Activated naive CD4-positive, alpha-beta T cell treated with anti-CD3 and anti-CD28 coated beads for 36 hours (primary cell): ENCODE measurements around the gene MTHFD1L. TPM values are rescaled to one million over a fixed set of nuclear protein-coding genes. Genes with fewer than 3 reads are reported as not detected.

Experiments used
- CTCF ChIA-PET: fragments of 350-600 bp; sonication (Branson Sonifier 250); formaldehyde crosslinking; loops from one replicate; lab custom pipeline; 2021; ENCODE audit warnings: antibody characterized with exemption; lab: Charles Lee
- DNase-seq: peaks from one replicate; pipeline ENCODE4 v3.0.0-alpha.2; 2020
- H3K27ac Mint-ChIP-seq: one replicate; pipeline ENCODE4 v1.8.0; 2021; ENCODE audit warnings: mild to moderate bottlenecking, mixed read lengths
- H3K27me3 Mint-ChIP-seq: one replicate; pipeline ENCODE4 v1.8.0; 2021; ENCODE audit warnings: low read depth, mixed read lengths
- H3K36me3 Mint-ChIP-seq: one replicate; pipeline ENCODE4 v1.8.0; 2021; ENCODE audit warnings: low read depth, mixed read lengths
- H3K4me1 Mint-ChIP-seq: one replicate; pipeline ENCODE4 v1.8.0; 2021; ENCODE audit warnings: low read depth, mixed read lengths
- H3K4me3 Mint-ChIP-seq: one replicate; pipeline ENCODE4 v1.8.0; 2021; ENCODE audit warnings: mild to moderate bottlenecking, moderate library complexity, mixed read lengths
- H3K9me3 Mint-ChIP-seq: one replicate; pipeline ENCODE4 v1.8.0; 2021; ENCODE audit warnings: mixed read lengths
- intact Hi-C: fragments of 100-400 bp; cut with micrococcal nuclease; formaldehyde crosslinking; loops from one replicate; pipeline ENCODE4 v1.15.1; 2023
- total RNA-seq, 2 experiments: library from RNA; stranded (reverse); gene quantifications; one replicate each; pipeline ENCODE4 v1.2.3, GENCODE V29; 2021

Gene MTHFD1L
- total RNA-seq, 2 experiments from 2014 or later, result 181 to 194 TPM

- CTCF ChIA-PET, result interaction anchor here (0.6 to 1.0 kb wide), 3 partner anchors 14 to 20 kb away, joined by 4 to 5 read pairs (median 4); no protein-coding TSS in a partner anchor
- no peaks in the 10 kb centered on the region for H3K27me3 Mint-ChIP-seq
- H3K27ac Mint-ChIP-seq, result no peak overlapping the region
- peaks cover 54% of the 10 kb centered on the region for H3K36me3 Mint-ChIP-seq
- no peaks in the 10 kb centered on the region for H3K4me1 Mint-ChIP-seq
- H3K9me3 Mint-ChIP-seq, result no peaks in the 10 kb centered on the region
- no peak for DNase-seq
- intact Hi-C loops, result no loop called here
- H3K4me3 Mint-ChIP-seq, result no peak overlapping the region
Observed at GRCh38 chr6:150906641-150907326, 41.3 kb downstream of the MTHFD1L start.

GRCh38 chr6:150907383-150907782 is 41.9 kb downstream of the MTHFD1L start:
- Mint-ChIP-seq H3K27ac (no peak overlapping the region), H3K27me3 (no peaks in the 10 kb centered on the region), H3K9me3 (no peaks in the 10 kb centered on the region), H3K4me3 (no peak overlapping the region), H3K4me1 (no peaks in the 10 kb centered on the region), H3K36me3 (peaks cover 56% of the 10 kb centered on the region)
- CTCF ChIA-PET, result interaction anchor here (0.6 to 1.0 kb wide), 2 partner anchors 14 to 20 kb away, joined by 4 read pairs; no protein-coding TSS in a partner anchor
- intact Hi-C loops, result no loop called here
- DNase-seq, result no peak

- Mint-ChIP-seq H3K27ac (no peak overlapping the region), H3K4me1 (no peaks in the 10 kb centered on the region), H3K36me3 (peaks cover 55% of the 10 kb centered on the region), H3K9me3 (no peaks in the 10 kb centered on the region), H3K4me3 (no peak overlapping the region), H3K27me3 (no peaks in the 10 kb centered on the region)
- intact Hi-C loops, result no loop called here
- CTCF ChIA-PET, result interaction anchor here (0.6 to 1.0 kb wide), 2 partner anchors 17 to 415 kb away, joined by 3 to 4 read pairs; no protein-coding TSS in a partner anchor
- DNase-seq, result no peak
Observed at GRCh38 chr6:150908901-150909300, 43.4 kb downstream of the MTHFD1L start.

- no peaks in the 10 kb centered on the region for H3K27me3 Mint-ChIP-seq
- intact Hi-C loops, result no loop called here
- no peak overlapping the region for H3K4me3 Mint-ChIP-seq
- H3K9me3 Mint-ChIP-seq, result no peaks in the 10 kb centered on the region
- CTCF ChIA-PET, result interaction anchor here (0.6 to 0.7 kb wide), 2 partner anchors 62 to 1033 kb away, joined by 3 read pairs; no protein-coding TSS in a partner anchor
- H3K36me3 Mint-ChIP-seq, result peaks cover 50% of the 10 kb centered on the region
- DNase-seq, result no peak
- H3K27ac Mint-ChIP-seq, result no peak overlapping the region
- H3K4me1 Mint-ChIP-seq, result no peaks in the 10 kb centered on the region
Observed at GRCh38 chr6:150910561-150910960, 45.1 kb downstream of the MTHFD1L start.

- DNase-seq, result no peak
- intact Hi-C loops, result no loop called here
- Mint-ChIP-seq H3K36me3 (peaks cover 53% of the 10 kb centered on the region), H3K27me3 (no peaks in the 10 kb centered on the region), H3K4me3 (no peak overlapping the region), H3K27ac (no peak overlapping the region), H3K4me1 (no peaks in the 10 kb centered on the region), H3K9me3 (no peaks in the 10 kb centered on the region)
- CTCF ChIA-PET, result interaction anchor here (0.8 to 1.2 kb wide), 2 partner anchors 25 to 411 kb away, joined by 3 to 6 read pairs; no protein-coding TSS in a partner anchor
Observed at GRCh38 chr6:150914372-150914771, 48.9 kb downstream of the MTHFD1L start.

- Mint-ChIP-seq H3K36me3 (peaks cover 53% of the 10 kb centered on the region), H3K27me3 (no peaks in the 10 kb centered on the region), H3K4me1 (no peaks in the 10 kb centered on the region), H3K4me3 (no peak overlapping the region), H3K27ac (no peak overlapping the region), H3K9me3 (no peaks in the 10 kb centered on the region)
- CTCF ChIA-PET, result interaction anchor here (0.8 to 1.9 kb wide), 3 partner anchors 23 to 410 kb away, joined by 3 to 7 read pairs (median 6); no protein-coding TSS in a partner anchor
- intact Hi-C loops, result no loop called here
- no peak for DNase-seq
Observed at GRCh38 chr6:150915131-150915879, 49.8 kb downstream of the MTHFD1L start.

- Mint-ChIP-seq H3K9me3 (no peaks in the 10 kb centered on the region), H3K4me3 (no peak overlapping the region), H3K4me1 (no peaks in the 10 kb centered on the region), H3K36me3 (peaks cover 47% of the 10 kb centered on the region), H3K27me3 (no peaks in the 10 kb centered on the region), H3K27ac (no peak overlapping the region)
- no peak for DNase-seq
- intact Hi-C loops, result no loop called here
- CTCF ChIA-PET, result interaction anchor here (1.9 kb wide), 1 partner anchor 24 kb away, joined by 7 read pairs; no protein-coding TSS in a partner anchor
Observed at GRCh38 chr6:150915880-150916265, 50.4 kb downstream of the MTHFD1L start.

- no peak overlapping the region for H3K4me3 Mint-ChIP-seq
- no peaks in the 10 kb centered on the region for H3K9me3 Mint-ChIP-seq
- peaks cover 48% of the 10 kb centered on the region for H3K36me3 Mint-ChIP-seq
- H3K4me1 Mint-ChIP-seq, result no peaks in the 10 kb centered on the region
- H3K27ac Mint-ChIP-seq, result no peak overlapping the region
- CTCF ChIA-PET, result no interaction called here
- no peak for DNase-seq
- no peaks in the 10 kb centered on the region for H3K27me3 Mint-ChIP-seq
- intact Hi-C loops, result no loop called here
Observed at GRCh38 chr6:150919938-150920337, 54.4 kb downstream of the MTHFD1L start.

- intact Hi-C loops, result no loop called here
- no peak overlapping the region for H3K27ac Mint-ChIP-seq
- CTCF ChIA-PET, result interaction anchor here (0.5 kb wide), 1 partner anchor 76 kb away, joined by 3 read pairs; no protein-coding TSS in a partner anchor
- peaks cover 59% of the 10 kb centered on the region for H3K36me3 Mint-ChIP-seq
- H3K4me3 Mint-ChIP-seq, result no peak overlapping the region
- no peak for DNase-seq
- H3K4me1 Mint-ChIP-seq, result no peaks in the 10 kb centered on the region
- H3K27me3 Mint-ChIP-seq, result no peaks in the 10 kb centered on the region
- no peaks in the 10 kb centered on the region for H3K9me3 Mint-ChIP-seq
Observed at GRCh38 chr6:150922137-150922536, 56.6 kb downstream of the MTHFD1L start.

GRCh38 chr6:150924808-150925589 is 59.5 kb downstream of the MTHFD1L start:
- H3K9me3 Mint-ChIP-seq, result no peaks in the 10 kb centered on the region
- CTCF ChIA-PET, result no interaction called here
- no peak overlapping the region for H3K4me3 Mint-ChIP-seq
- H3K4me1 Mint-ChIP-seq, result no peaks in the 10 kb centered on the region
- H3K36me3 Mint-ChIP-seq, result peaks cover 51% of the 10 kb centered on the region
- DNase-seq, result no peak
- no peaks in the 10 kb centered on the region for H3K27me3 Mint-ChIP-seq
- intact Hi-C loops, result no loop called here
- no peak overlapping the region for H3K27ac Mint-ChIP-seq

GRCh38 chr6:150925590-150925928 is 60.1 kb downstream of the MTHFD1L start:
- H3K27ac Mint-ChIP-seq, result no peak overlapping the region
- no peaks in the 10 kb centered on the region for H3K9me3 Mint-ChIP-seq
- intact Hi-C loops, result no loop called here
- no peak overlapping the region for H3K4me3 Mint-ChIP-seq
- no peaks in the 10 kb centered on the region for H3K4me1 Mint-ChIP-seq
- no peak for DNase-seq
- H3K27me3 Mint-ChIP-seq, result no peaks in the 10 kb centered on the region
- CTCF ChIA-PET, result interaction anchor here (0.7 kb wide), 1 partner anchor 87 kb away, joined by 3 read pairs; no protein-coding TSS in a partner anchor
- peaks cover 48% of the 10 kb centered on the region for H3K36me3 Mint-ChIP-seq

- no peaks in the 10 kb centered on the region for H3K27me3 Mint-ChIP-seq
- peaks cover 48% of the 10 kb centered on the region for H3K36me3 Mint-ChIP-seq
- DNase-seq, result no peak
- CTCF ChIA-PET, result interaction anchor here (0.7 kb wide), 1 partner anchor 87 kb away, joined by 3 read pairs; no protein-coding TSS in a partner anchor
- intact Hi-C loops, result no loop called here
- no peaks in the 10 kb centered on the region for H3K9me3 Mint-ChIP-seq
- no peaks in the 10 kb centered on the region for H3K4me1 Mint-ChIP-seq
- H3K27ac Mint-ChIP-seq, result no peak overlapping the region
- no peak overlapping the region for H3K4me3 Mint-ChIP-seq
Observed at GRCh38 chr6:150925976-150926375, 60.5 kb downstream of the MTHFD1L start.
